ENCODE measurements around the gene PPP1R12B. TPM values are rescaled to one million over a fixed set of nuclear protein-coding genes. Genes with fewer than 3 reads are reported as not detected.
A peak's percentile ranks its signal among the peaks of the same experiment; 100 is the strongest.

The PPP1R12B gene
- total RNA-seq, 4 donors from 2014 or later: 747 to 1,375 (median 979) TPM

GRCh38 chr1:202569393-202570322, 221.2 kb downstream of the PPP1R12B start:
- Histone ChIP-seq H3K4me3 (no peak overlapping the region), H3K9me3 (no peaks in the 10 kb centered on the region), H3K27ac (peak overlapping the region; percentile 76 to 93 (median 86)), H3K27me3 (no peaks in the 10 kb centered on the region), H3K4me1 (peaks cover 48 to 100% (median 61%) of the 10 kb centered on the region in 3 donors), H3K36me3 (peaks cover 8 to 85% of the 10 kb centered on the region in 2 donors)
- TF ChIP-seq EP300 (IDR thresholded peaks at IDR 0.05) (no peak), POLR2AphosphoS5 (IDR thresholded peaks at IDR 0.05) (no peak), POLR2A (IDR thresholded peaks at IDR 0.05) (no peak), CTCF (IDR thresholded peaks at IDR 0.05) (no peak)
- no peak for ATAC-seq

GRCh38 chr1:202571719-202572339, 223.3 kb downstream of the PPP1R12B start:
- Histone ChIP-seq H3K9me3 (no peaks in the 10 kb centered on the region), H3K27ac (peak overlapping the region; percentile 10 to 87 (median 81)), H3K27me3 (no peaks in the 10 kb centered on the region), H3K36me3 (peaks cover 4 to 78% of the 10 kb centered on the region in 2 donors), H3K4me3 (no peak overlapping the region), H3K4me1 (peaks cover 45 to 100% (median 55%) of the 10 kb centered on the region in 3 donors)
- ATAC-seq: no peak
- TF ChIP-seq POLR2A (IDR thresholded peaks at IDR 0.05) (no peak), CTCF (IDR thresholded peaks at IDR 0.05) (peak; percentile 68 to 75 (median 72))
- 40 to 43% methylated on average over 3 of the region's 3 CpGs for WGBS, 2 donors (ENCODE audit: low coverage in 1 of 2)

- no peaks in the 10 kb centered on the region for H3K9me3 ChIP-seq
- peaks cover 4 to 74% of the 10 kb centered on the region in 2 donors for H3K36me3 ChIP-seq
- no peaks in the 10 kb centered on the region for H3K27me3 ChIP-seq
- no peak for TF ChIP-seq EP300 (IDR thresholded peaks at IDR 0.05)
- no peak for TF ChIP-seq CTCF (IDR thresholded peaks at IDR 0.05)
- no peak for TF ChIP-seq POLR2A (IDR thresholded peaks at IDR 0.05)
- no peak for TF ChIP-seq POLR2AphosphoS5 (IDR thresholded peaks at IDR 0.05)
- no peak for ATAC-seq
- H3K4me1 ChIP-seq: peaks cover 44 to 100% (median 55%) of the 10 kb centered on the region in 3 donors
- peak overlapping the region; percentile 10 to 87 (median 81) for H3K27ac ChIP-seq
- H3K4me3 ChIP-seq: no peak overlapping the region
- 71 to 86% methylated on average over 1 of the region's 1 CpG for WGBS, 2 donors (ENCODE audit: low coverage in 1 of 2)
Observed at GRCh38 chr1:202572867-202573266, 224.4 kb downstream of the PPP1R12B start.

- Histone ChIP-seq H3K4me1 (peaks cover 54 to 100% (median 60%) of the 10 kb centered on the region in 3 donors), H3K4me3 (no peak overlapping the region), H3K36me3 (peaks cover 9 to 52% of the 10 kb centered on the region in 2 donors), H3K27me3 (no peaks in the 10 kb centered on the region), H3K27ac (peak overlapping the region; percentile 78 to 97 (median 86)), H3K9me3 (no peaks in the 10 kb centered on the region)
- TF ChIP-seq POLR2AphosphoS5 (IDR thresholded peaks at IDR 0.05) (no peak), POLR2A (IDR thresholded peaks at IDR 0.05) (no peak), EP300 (IDR thresholded peaks at IDR 0.05) (no peak), CTCF (IDR thresholded peaks at IDR 0.05) (no peak)
- 19% methylated on average over 2 of the region's 2 CpGs; no CpG with 5 or more reads in 1 of the 2 donors for WGBS, 2 donors (ENCODE audit: low coverage in 1 of 2)
- peak; percentile 18 for ATAC-seq
Observed at GRCh38 chr1:202575918-202576653, 227.6 kb downstream of the PPP1R12B start.

Measured in gastroesophageal sphincter (tissue), 4 donors.